ENCODE measurements around the gene URI1.

Gene URI1

GRCh38 chr19:29897466-29897865 is 44.6 kb upstream of the URI1 start:
- Histone ChIP-seq H3K9ac (ENCODE audit: low read length) (no peak overlapping the region), H3K4me3 (ENCODE audit: low read depth, low read length, poor library complexity, severe bottlenecking) (no peak overlapping the region), H3K79me2 (ENCODE audit: insufficient read depth, low read length) (no peaks in the 10 kb centered on the region), H3K9me2 (ENCODE audit: low read depth, low read length) (no peaks in the 10 kb centered on the region), H3K4me2 (ENCODE audit: low read length) (no peak overlapping the region), H3K27ac (ENCODE audit: low read depth, low read length, poor library complexity, severe bottlenecking) (no peak overlapping the region), H3K9me3 (ENCODE audit: low read length) (no peaks in the 10 kb centered on the region), H3K4me1 (ENCODE audit: insufficient read depth, low read length, severe bottlenecking) (no peaks in the 10 kb centered on the region), H3K27me3 (ENCODE audit: insufficient read depth, low read length) (no peaks in the 10 kb centered on the region), H4K20me1 (ENCODE audit: insufficient read depth, low read length) (no peaks in the 10 kb centered on the region), H3K36me3 (ENCODE audit: insufficient read depth, low read length) (no peaks in the 10 kb centered on the region), H2AFZ (ENCODE audit: low read length) (no peak overlapping the region), H3F3A (ENCODE audit: insufficient read depth, low read length) (no peaks in the 10 kb centered on the region)
- TF ChIP-seq EZH2 (IDR thresholded peaks at IDR 0.05; ENCODE audit: borderline replicate concordance, low read length) (no peak), CTCF (IDR thresholded peaks at IDR 0.05; ENCODE audit: low read length) (no peak)

GRCh38 chr19:29904017-29904416 is 38.0 kb upstream of the URI1 start:
- H3K27ac ChIP-seq (ENCODE audit: low read depth, low read length, poor library complexity, severe bottlenecking), result no peak overlapping the region
- H3K36me3 ChIP-seq (ENCODE audit: insufficient read depth, low read length), result no peaks in the 10 kb centered on the region
- no peak overlapping the region for H3K4me2 ChIP-seq (ENCODE audit: low read length)
- no peaks in the 10 kb centered on the region for H4K20me1 ChIP-seq (ENCODE audit: insufficient read depth, low read length)
- H3K4me1 ChIP-seq (ENCODE audit: insufficient read depth, low read length, severe bottlenecking), result no peaks in the 10 kb centered on the region
- H2AFZ ChIP-seq (ENCODE audit: low read length), result no peak overlapping the region
- peaks cover 4% of the 10 kb centered on the region; the same call in 1 of the 2 replicates for H3K27me3 ChIP-seq (ENCODE audit: insufficient read depth, low read length)
- TF ChIP-seq EZH2 (IDR thresholded peaks at IDR 0.05; ENCODE audit: borderline replicate concordance, low read length) (no peak), CTCF (IDR thresholded peaks at IDR 0.05; ENCODE audit: low read length) (no peak)
- H3K9me2 ChIP-seq (ENCODE audit: low read depth, low read length), result no peaks in the 10 kb centered on the region
- H3K9me3 ChIP-seq (ENCODE audit: low read length), result peaks cover 2% of the 10 kb centered on the region; the same call in 1 of the 2 replicates
- H3K79me2 ChIP-seq (ENCODE audit: insufficient read depth, low read length), result no peaks in the 10 kb centered on the region
- H3K4me3 ChIP-seq (ENCODE audit: low read depth, low read length, poor library complexity, severe bottlenecking), result no peak overlapping the region
- H3K9ac ChIP-seq (ENCODE audit: low read length), result no peak overlapping the region
- H3F3A ChIP-seq (ENCODE audit: insufficient read depth, low read length), result no peaks in the 10 kb centered on the region

- no peaks in the 10 kb centered on the region for H3K27me3 ChIP-seq (ENCODE audit: insufficient read depth, low read length)
- no peak overlapping the region for H3K4me2 ChIP-seq (ENCODE audit: low read length)
- TF ChIP-seq CTCF (IDR thresholded peaks at IDR 0.05; ENCODE audit: low read length) (no peak), EZH2 (IDR thresholded peaks at IDR 0.05; ENCODE audit: borderline replicate concordance, low read length) (no peak)
- no peaks in the 10 kb centered on the region for H3K36me3 ChIP-seq (ENCODE audit: insufficient read depth, low read length)
- H3K27ac ChIP-seq (ENCODE audit: low read depth, low read length, poor library complexity, severe bottlenecking), result no peak overlapping the region
- no peaks in the 10 kb centered on the region for H3K79me2 ChIP-seq (ENCODE audit: insufficient read depth, low read length)
- no peaks in the 10 kb centered on the region for H3K9me2 ChIP-seq (ENCODE audit: low read depth, low read length)
- no peaks in the 10 kb centered on the region for H4K20me1 ChIP-seq (ENCODE audit: insufficient read depth, low read length)
- H2AFZ ChIP-seq (ENCODE audit: low read length), result no peak overlapping the region
- no peaks in the 10 kb centered on the region for H3K9me3 ChIP-seq (ENCODE audit: low read length)
- no peak overlapping the region for H3K9ac ChIP-seq (ENCODE audit: low read length)
- no peaks in the 10 kb centered on the region for H3K4me1 ChIP-seq (ENCODE audit: insufficient read depth, low read length, severe bottlenecking)
- H3F3A ChIP-seq (ENCODE audit: insufficient read depth, low read length), result no peaks in the 10 kb centered on the region
- no peak overlapping the region for H3K4me3 ChIP-seq (ENCODE audit: low read depth, low read length, poor library complexity, severe bottlenecking)
Measured at GRCh38 chr19:29908963-29909944, 32.8 kb upstream of the URI1 start.
